HG02840 (cell line): Measurements from ENCODE around the gene CSGALNACT2.
"Not testable (repeated sequence)": the region's sequence is repeated elsewhere in the genome, so short reads cannot be mapped to it uniquely, and the experiment has no call there.

Experiments
- ATAC-seq: cut with Tn5 transposase; IDR thresholded peaks from one replicate; pipeline ENCODE4 v1.9.1; 2021; ENCODE audit warnings: mild to moderate bottlenecking, moderate library complexity, moderate number of reproducible peaks; ENCODE audit not compliant: unreplicated experiment, low FRiP score

CSGALNACT2 gene

GRCh38 chr10:43211030-43211429 is 72.8 kb downstream of the CSGALNACT2 start:
- no peak for ATAC-seq

- ATAC-seq: no peak
Observed at GRCh38 chr10:43211431-43212042, 73.3 kb downstream of the CSGALNACT2 start.

GRCh38 chr10:43212043-43212721 is 73.9 kb downstream of the CSGALNACT2 start:
- no peak for ATAC-seq

GRCh38 chr10:43214071-43214955 is 76.1 kb downstream of the CSGALNACT2 start:
- ATAC-seq: no peak

- no peak for ATAC-seq
Observed at GRCh38 chr10:43214956-43215561, 76.8 kb downstream of the CSGALNACT2 start.

- ATAC-seq: no peak
Observed at GRCh38 chr10:43215758-43216455, 77.7 kb downstream of the CSGALNACT2 start.

GRCh38 chr10:43216931-43217562 is 78.8 kb downstream of the CSGALNACT2 start:
- no peak for ATAC-seq

GRCh38 chr10:43217563-43218205 is 79.4 kb downstream of the CSGALNACT2 start:
- ATAC-seq: no peak

GRCh38 chr10:43218206-43218950 is 80.1 kb downstream of the CSGALNACT2 start:
- no peak for ATAC-seq

- ATAC-seq: no peak
Observed at GRCh38 chr10:43218951-43219837, 80.9 kb downstream of the CSGALNACT2 start.

GRCh38 chr10:43219848-43220247 is 81.6 kb downstream of the CSGALNACT2 start:
- ATAC-seq: no peak

- not testable (repeated sequence) for ATAC-seq
Observed at GRCh38 chr10:43220251-43220650, 82.0 kb downstream of the CSGALNACT2 start.

- no peak for ATAC-seq
Observed at GRCh38 chr10:43220657-43221418, 82.6 kb downstream of the CSGALNACT2 start.

GRCh38 chr10:43221419-43222209 is 83.4 kb downstream of the CSGALNACT2 start:
- ATAC-seq: no peak

GRCh38 chr10:43222210-43222720 is 84.0 kb downstream of the CSGALNACT2 start:
- ATAC-seq: no peak

GRCh38 chr10:43223056-43223455 is 84.8 kb downstream of the CSGALNACT2 start:
- no peak for ATAC-seq
